Stimulated activated CD4-positive, alpha-beta T cell treated with anti-CD3 and anti-CD28 coated beads, Interleukin-1b, Interleukin-23, amount 100 ng/mL, for 1 hour (primary cell): ENCODE data around the gene STUM.
"Not testable (repeated sequence)": the region's sequence is repeated elsewhere in the genome, so short reads cannot be mapped to it uniquely, and the experiment has no call there.

Experiments used
- DNase-seq, 2 donors: peaks; one replicate each; pipeline ENCODE4 v3.0.0-alpha.2; 2020; ENCODE audit warnings: low read depth in 2 of 2

The STUM gene

GRCh38 chr1:226581650-226582330 is 33.2 kb downstream of the STUM start:
- no peak for DNase-seq

GRCh38 chr1:226582966-226583365 is 34.4 kb downstream of the STUM start:
- DNase-seq = no peak

- no peak for DNase-seq
Observed at GRCh38 chr1:226584164-226584563, 35.6 kb downstream of the STUM start.

GRCh38 chr1:226586116-226586515 is 37.6 kb downstream of the STUM start:
- no peak for DNase-seq

GRCh38 chr1:226586650-226587422 is 38.3 kb downstream of the STUM start:
- DNase-seq = no peak

- no peak for DNase-seq
Observed at GRCh38 chr1:226588484-226588883, 39.9 kb downstream of the STUM start.

- no peak for DNase-seq
Observed at GRCh38 chr1:226589008-226589733, 40.6 kb downstream of the STUM start.

GRCh38 chr1:226590614-226591013 is 42.0 kb downstream of the STUM start:
- no peak for DNase-seq

GRCh38 chr1:226593541-226593940 is 45.0 kb downstream of the STUM start:
- DNase-seq = no peak

- DNase-seq = no peak
Observed at GRCh38 chr1:226596531-226597165, 48.1 kb downstream of the STUM start.

GRCh38 chr1:226597616-226598454 is 49.3 kb downstream of the STUM start:
- DNase-seq = no peak

- DNase-seq = no peak
Observed at GRCh38 chr1:226598455-226598849, 49.9 kb downstream of the STUM start.

GRCh38 chr1:226598955-226599354 is 50.4 kb downstream of the STUM start:
- DNase-seq = not testable (repeated sequence)

- DNase-seq = no peak
Observed at GRCh38 chr1:226599636-226600238, 51.2 kb downstream of the STUM start.

- DNase-seq = no peak
Observed at GRCh38 chr1:226600254-226600653, 51.7 kb downstream of the STUM start.

- no peak for DNase-seq
Observed at GRCh38 chr1:226601456-226601855, 52.9 kb downstream of the STUM start.

- DNase-seq = no peak
Observed at GRCh38 chr1:226602186-226603021, 53.8 kb downstream of the STUM start.

GRCh38 chr1:226603022-226603857 is 54.7 kb downstream of the STUM start:
- no peak for DNase-seq
